ENCODE data around the gene CACNA1C. TPM values are rescaled to one million over a fixed set of nuclear protein-coding genes. Genes with fewer than 3 reads are reported as not detected.

The CACNA1C gene
- total RNA-seq, 1 experiment from 2014 or later, result 1.1 TPM

GRCh38 chr12:2627835-2628191 is 575.0 kb downstream of the CACNA1C start:
- no peak overlapping the region for H3K9ac ChIP-seq (ENCODE audit: extremely low read depth, insufficient read length, low read length)
- no peak overlapping the region for H3K18ac ChIP-seq (ENCODE audit: insufficient read length, low read depth, low read length)
- H3K4me1 Mint-ChIP-seq, result peaks cover 27 to 30% of the 10 kb centered on the region in 2 experiments
- H2AFZ ChIP-seq (ENCODE audit: low read length), result no peak overlapping the region
- H3K9me3 Mint-ChIP-seq, result no peaks in the 10 kb centered on the region; a peak in 1 of 5 replicates
- no peak overlapping the region for H2BK20ac ChIP-seq (ENCODE audit: low read depth, low read length, poor library complexity, severe bottlenecking)
- H3K4me3 Mint-ChIP-seq, result no peak overlapping the region
- no peak overlapping the region for H3K27ac ChIP-seq (ENCODE audit: insufficient read length, low read depth, low read length)
- H4K8ac ChIP-seq (replicated peaks; ENCODE audit: insufficient read length, low read depth, low read length), result no peak overlapping the region
- no peak overlapping the region for H2AK5ac ChIP-seq (ENCODE audit: insufficient read length, low read length)
- peak overlapping the region in 2 of 3 experiments; percentile 44 to 59; a peak in 4 of 7 replicates for H3K27ac Mint-ChIP-seq
- no peak overlapping the region for H2BK5ac ChIP-seq (ENCODE audit: insufficient read length, low read length)
- H2BK120ac ChIP-seq (ENCODE audit: low read depth, low read length, poor library complexity, severe bottlenecking), result no peak overlapping the region
- H3K4ac ChIP-seq (ENCODE audit: low read depth, low read length), result no peak overlapping the region
- no peak overlapping the region for H3K56ac ChIP-seq (ENCODE audit: insufficient read length, low read depth, low read length)
- no peaks in the 10 kb centered on the region for H3K79me2 ChIP-seq (ENCODE audit: insufficient read depth, low read length)
- TF ChIP-seq, protein P1, sequence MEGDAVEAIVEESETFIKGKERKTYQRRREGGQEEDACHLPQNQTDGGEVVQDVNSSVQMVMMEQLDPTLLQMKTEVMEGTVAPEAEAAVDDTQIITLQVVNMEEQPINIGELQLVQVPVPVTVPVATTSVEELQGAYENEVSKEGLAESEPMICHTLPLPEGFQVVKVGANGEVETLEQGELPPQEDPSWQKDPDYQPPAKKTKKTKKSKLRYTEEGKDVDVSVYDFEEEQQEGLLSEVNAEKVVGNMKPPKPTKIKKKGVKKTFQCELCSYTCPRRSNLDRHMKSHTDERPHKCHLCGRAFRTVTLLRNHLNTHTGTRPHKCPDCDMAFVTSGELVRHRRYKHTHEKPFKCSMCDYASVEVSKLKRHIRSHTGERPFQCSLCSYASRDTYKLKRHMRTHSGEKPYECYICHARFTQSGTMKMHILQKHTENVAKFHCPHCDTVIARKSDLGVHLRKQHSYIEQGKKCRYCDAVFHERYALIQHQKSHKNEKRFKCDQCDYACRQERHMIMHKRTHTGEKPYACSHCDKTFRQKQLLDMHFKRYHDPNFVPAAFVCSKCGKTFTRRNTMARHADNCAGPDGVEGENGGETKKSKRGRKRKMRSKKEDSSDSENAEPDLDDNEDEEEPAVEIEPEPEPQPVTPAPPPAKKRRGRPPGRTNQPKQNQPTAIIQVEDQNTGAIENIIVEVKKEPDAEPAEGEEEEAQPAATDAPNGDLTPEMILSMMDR (conservative IDR thresholded peaks at IDR 0.05), result no peak
- H3K79me1 ChIP-seq (ENCODE audit: insufficient read depth, low read depth, low read length, poor library complexity, severe bottlenecking), result no peaks in the 10 kb centered on the region
- no peak overlapping the region for H3K23ac ChIP-seq (ENCODE audit: insufficient read length, low read depth, low read length)
- peaks cover 7% of the 10 kb centered on the region for H3K4me1 ChIP-seq (ENCODE audit: insufficient read depth, low read length)
- H4K20me1 ChIP-seq (ENCODE audit: control insufficient read depth, insufficient read depth, insufficient read length), result no peaks in the 10 kb centered on the region
- H3K14ac ChIP-seq (ENCODE audit: insufficient read depth, low read length), result no peak overlapping the region
- no peak overlapping the region for H4K91ac ChIP-seq (ENCODE audit: insufficient read length, low read depth, low read length)
- H2BK12ac ChIP-seq (ENCODE audit: insufficient read length, low read depth, low read length), result no peak overlapping the region
- no peaks in the 10 kb centered on the region for H3K9me3 ChIP-seq (ENCODE audit: control insufficient read depth, low read depth, low read length)
- no peak overlapping the region for H4K5ac ChIP-seq (ENCODE audit: insufficient read length, low read depth, low read length)
- no peak overlapping the region for H2BK15ac ChIP-seq (ENCODE audit: low read depth, low read length)
- peaks cover 19% of the 10 kb centered on the region for H3K27me3 Mint-ChIP-seq (ENCODE audit: low read depth)
- WGBS (ENCODE audit: extremely low coverage, insufficient read length, low lambda C conversion rate), result no CpG with 5 or more reads among the region's 11 CpGs
- no peak overlapping the region for H3T11ph ChIP-seq (ENCODE audit: low read length)
- no peaks in the 10 kb centered on the region for H3K36me3 Mint-ChIP-seq (ENCODE audit: insufficient read depth in 1 of 3, low read depth in 3 of 3)
- no peak overlapping the region for H3K4me2 ChIP-seq (ENCODE audit: insufficient read depth, insufficient read length, low read length)
- no peak for DNase-seq
- no peaks in the 10 kb centered on the region for H3K23me2 ChIP-seq (ENCODE audit: insufficient read length, low read depth, low read length, poor library complexity, severe bottlenecking)
- H3K27me3 ChIP-seq (ENCODE audit: insufficient read depth, low read length), result no peaks in the 10 kb centered on the region; the same call in 1 of the 2 replicates

Measured in H9 (cell line).